K562 (cell line): ENCODE data around the gene JPH4. TPM values are rescaled to one million over a fixed set of nuclear protein-coding genes. Genes with fewer than 3 reads are reported as not detected.

Experiments used
- CHD1 ChIP-seq: fragments of 200-600 bp; sonication (generic); IDR thresholded peaks from one replicate; pipeline ENCODE4 v1.6.1; 2012; ENCODE audit warnings: mild to moderate bottlenecking, moderate library complexity, low read length, inconsistent platforms
- EHMT2 ChIP-seq: fragments of 450-650 bp; IDR thresholded peaks from 2 replicates; pipeline ENCODE4 v1.6.1; 2018; ENCODE audit warnings: antibody characterized with exemption
- ILF3 ChIP-seq: fragments of 450-650 bp; IDR thresholded peaks from 2 replicates; pipeline ENCODE4 v1.6.1; 2018; ENCODE audit warnings: antibody characterized with exemption, mild to moderate bottlenecking, moderate library complexity, borderline replicate concordance
- LEF1 ChIP-seq: fragments of 450-650 bp; IDR thresholded peaks from 2 replicates; pipeline ENCODE4 v1.6.1; 2016; ENCODE audit warnings: mild to moderate bottlenecking
- POLR3G ChIP-seq: IDR thresholded peaks from 2 replicates; pipeline ENCODE4 v1.6.1; 2011; ENCODE audit not compliant: insufficient read length, insufficient replicate concordance; ENCODE audit errors: extremely low read depth
- RFX1 ChIP-seq: fragments of 450-650 bp; IDR thresholded peaks from 2 replicates; pipeline ENCODE4 v1.6.1; 2016; ENCODE audit warnings: mild to moderate bottlenecking, moderate library complexity
- SMARCB1 ChIP-seq: IDR thresholded peaks from 2 replicates; pipeline ENCODE4 v1.6.1; 2011; ENCODE audit warnings: improper control_type of control experiment, low read depth; ENCODE audit not compliant: insufficient read length
- ZKSCAN1 ChIP-seq: fragments of 150-350 bp; IDR thresholded peaks from 2 replicates; pipeline ENCODE4 v1.6.1; 2016; ENCODE audit warnings: low read depth, low read length
- ZNF143 ChIP-seq: sonication (generic); formaldehyde crosslinking; IDR thresholded peaks from 2 replicates; pipeline ENCODE4 v1.9.0; 2022; ENCODE audit warnings: mild to moderate bottlenecking, missing genetic modification reagents
- ZNF311 ChIP-seq: fragments of 250-450 bp; sonication (Bioruptor Pico); IDR thresholded peaks from 2 replicates; pipeline ENCODE4 v1.4.0; 2020; ENCODE audit warnings: mild to moderate bottlenecking, moderate library complexity
- ZNF77 ChIP-seq: fragments of 250-450 bp; sonication (Bioruptor Pico); IDR thresholded peaks from 2 replicates; pipeline ENCODE4 v1.5.0; 2020
- ZNF778 ChIP-seq: fragments of 450-650 bp; formaldehyde crosslinking; IDR thresholded peaks from 2 replicates; pipeline ENCODE4 v1.4.0; 2020; ENCODE audit warnings: mild to moderate bottlenecking, moderate library complexity
- polyA plus RNA-seq, 8 experiments: library from polyadenylated mRNA; depleted of rRNA in 4 of 8; stranded (reverse) in 5 of 8; unstranded in 3 of 8; fragments of >200 nt; fragmentation: Nextera tagmentation in 2 of 8; fragmentation: Illumina TruSeq in 1 of 8; extraction: Ambion mirVana in 2 of 8; extraction: Trizol in 1 of 8; gene quantifications; 2 replicates each; pipeline versions ENCODE4 v1.2.1 to v1.2.3, GENCODE V29; 2011 to 2014; ENCODE audit warnings: inconsistent platforms in 1 of 8, missing spikeins in 1 of 8
- total RNA-seq, 7 experiments: library from RNA; depleted of rRNA in 6 of 7; stranded (reverse); fragments of >200 nt in 6 of 7; fragmentation: Illumina TruSeq in 2 of 7; extraction: Trizol in 2 of 7; gene quantifications; 2 replicates each; pipeline versions ENCODE4 v1.2.1 to v1.2.3, GENCODE V29; 2011 to 2021; ENCODE audit warnings: low replicate concordance in 1 of 7
- TF ChIP-seq, protein P1 (sequence below): fragments of 450-650 bp; IDR thresholded peaks from 2 replicates; pipeline ENCODE4 v1.6.1; 2018; ENCODE audit not compliant: partially characterized antibody
- TF ChIP-seq, protein P2 (sequence below): IDR thresholded peaks from 2 replicates; pipeline ENCODE4 v1.6.1; 2011; ENCODE audit not compliant: insufficient read length; ENCODE audit errors: extremely low read depth
- TF ChIP-seq, protein P3 (sequence below): fragments of 450-650 bp; conservative IDR thresholded peaks from 2 replicates; pipeline ENCODE4 v1.6.1; 2016; ENCODE audit warnings: missing genetic modification characterization, low read depth, mild to moderate bottlenecking, missing compliant biosample characterization, moderate library complexity

JPH4 gene
- total and polyA plus RNA-seq, 9 of the 15 experiments (the other 6 are each of a cell fraction or from before 2014, with no cell fraction given) = 0.04 to 0.13 (median 0.06) TPM; not detected in 5

DNA sequence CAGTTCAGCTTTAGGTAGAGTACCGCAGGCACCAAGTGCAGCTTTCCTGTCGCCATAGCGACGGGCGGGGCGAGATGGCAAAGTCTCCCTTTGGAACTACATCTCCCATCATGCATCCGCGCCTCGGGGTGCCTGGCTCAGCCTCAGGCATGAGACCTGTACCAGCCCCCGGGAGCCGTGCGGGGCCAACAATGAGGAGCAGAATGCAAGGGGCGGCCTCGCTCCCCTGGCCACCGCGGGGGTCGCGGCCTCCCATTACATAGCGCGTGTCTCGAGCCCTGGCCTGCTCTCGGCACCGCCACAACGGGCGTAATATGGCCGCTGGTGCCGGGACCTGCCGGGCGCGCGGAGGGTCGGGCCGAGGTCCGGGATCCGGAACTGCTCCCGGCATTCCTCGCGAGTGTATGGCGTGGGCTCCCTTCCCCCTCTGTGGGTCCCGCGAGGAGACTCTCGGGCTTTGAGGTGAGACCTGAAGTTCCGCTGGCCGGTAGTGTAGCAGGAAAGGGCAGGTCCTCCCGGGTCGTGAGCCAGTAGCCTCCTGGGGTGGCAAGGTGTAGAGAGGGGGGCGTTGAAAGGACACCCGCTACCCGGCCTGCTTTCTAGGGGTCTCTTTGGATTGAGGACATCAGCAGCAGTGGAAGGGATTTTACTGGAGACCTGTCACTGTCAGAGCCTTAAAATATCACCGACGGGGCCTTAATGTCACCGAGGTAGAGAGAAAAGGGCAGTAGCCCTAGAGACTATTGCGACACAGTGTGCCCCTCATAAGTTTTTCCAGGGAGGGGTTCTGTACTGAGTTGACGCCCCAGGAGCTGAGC is 22.5 kb downstream of the JPH4 start, which contains the start of gene THTPA (continued):
- TF ChIP-seq, protein P1, sequence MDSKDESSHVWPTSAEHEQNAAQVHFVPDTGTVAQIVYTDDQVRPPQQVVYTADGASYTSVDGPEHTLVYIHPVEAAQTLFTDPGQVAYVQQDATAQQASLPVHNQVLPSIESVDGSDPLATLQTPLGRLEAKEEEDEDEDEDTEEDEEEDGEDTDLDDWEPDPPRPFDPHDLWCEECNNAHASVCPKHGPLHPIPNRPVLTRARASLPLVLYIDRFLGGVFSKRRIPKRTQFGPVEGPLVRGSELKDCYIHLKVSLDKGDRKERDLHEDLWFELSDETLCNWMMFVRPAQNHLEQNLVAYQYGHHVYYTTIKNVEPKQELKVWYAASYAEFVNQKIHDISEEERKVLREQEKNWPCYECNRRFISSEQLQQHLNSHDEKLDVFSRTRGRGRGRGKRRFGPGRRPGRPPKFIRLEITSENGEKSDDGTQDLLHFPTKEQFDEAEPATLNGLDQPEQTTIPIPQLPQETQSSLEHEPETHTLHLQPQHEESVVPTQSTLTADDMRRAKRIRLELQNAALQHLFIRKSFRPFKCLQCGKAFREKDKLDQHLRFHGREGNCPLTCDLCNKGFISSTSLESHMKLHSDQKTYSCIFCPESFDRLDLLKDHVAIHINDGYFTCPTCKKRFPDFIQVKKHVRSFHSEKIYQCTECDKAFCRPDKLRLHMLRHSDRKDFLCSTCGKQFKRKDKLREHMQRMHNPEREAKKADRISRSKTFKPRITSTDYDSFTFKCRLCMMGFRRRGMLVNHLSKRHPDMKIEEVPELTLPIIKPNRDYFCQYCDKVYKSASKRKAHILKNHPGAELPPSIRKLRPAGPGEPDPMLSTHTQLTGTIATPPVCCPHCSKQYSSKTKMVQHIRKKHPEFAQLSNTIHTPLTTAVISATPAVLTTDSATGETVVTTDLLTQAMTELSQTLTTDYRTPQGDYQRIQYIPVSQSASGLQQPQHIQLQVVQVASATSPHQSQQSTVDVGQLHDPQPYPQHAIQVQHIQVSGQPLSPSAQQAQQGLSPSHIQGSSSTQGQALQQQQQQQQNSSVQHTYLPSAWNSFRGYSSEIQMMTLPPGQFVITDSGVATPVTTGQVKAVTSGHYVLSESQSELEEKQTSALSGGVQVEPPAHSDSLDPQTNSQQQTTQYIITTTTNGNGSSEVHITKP = no peak
- TF ChIP-seq POLR3G (no peak), SMARCB1 (no peak), ILF3 (no peak), ZNF311 (CRISPR knock-in tag) (no peak), ZKSCAN1 (no peak), CHD1 (no peak), EHMT2 (no peak), ZNF77 (CRISPR knock-in tag) (no peak), ZNF778 (CRISPR knock-in tag) (no peak), RFX1 (peak; percentile 97), LEF1 (no peak), ZNF143 (CRISPR knock-in tag) (peak; percentile 92)
- TF ChIP-seq, protein P2, sequence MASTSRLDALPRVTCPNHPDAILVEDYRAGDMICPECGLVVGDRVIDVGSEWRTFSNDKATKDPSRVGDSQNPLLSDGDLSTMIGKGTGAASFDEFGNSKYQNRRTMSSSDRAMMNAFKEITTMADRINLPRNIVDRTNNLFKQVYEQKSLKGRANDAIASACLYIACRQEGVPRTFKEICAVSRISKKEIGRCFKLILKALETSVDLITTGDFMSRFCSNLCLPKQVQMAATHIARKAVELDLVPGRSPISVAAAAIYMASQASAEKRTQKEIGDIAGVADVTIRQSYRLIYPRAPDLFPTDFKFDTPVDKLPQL = no peak
- TF ChIP-seq, protein P3, sequence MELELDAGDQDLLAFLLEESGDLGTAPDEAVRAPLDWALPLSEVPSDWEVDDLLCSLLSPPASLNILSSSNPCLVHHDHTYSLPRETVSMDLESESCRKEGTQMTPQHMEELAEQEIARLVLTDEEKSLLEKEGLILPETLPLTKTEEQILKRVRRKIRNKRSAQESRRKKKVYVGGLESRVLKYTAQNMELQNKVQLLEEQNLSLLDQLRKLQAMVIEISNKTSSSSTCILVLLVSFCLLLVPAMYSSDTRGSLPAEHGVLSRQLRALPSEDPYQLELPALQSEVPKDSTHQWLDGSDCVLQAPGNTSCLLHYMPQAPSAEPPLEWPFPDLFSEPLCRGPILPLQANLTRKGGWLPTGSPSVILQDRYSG = no peak
